Measurements from ENCODE around the gene SERPINI1.

The SERPINI1 gene

DNA sequence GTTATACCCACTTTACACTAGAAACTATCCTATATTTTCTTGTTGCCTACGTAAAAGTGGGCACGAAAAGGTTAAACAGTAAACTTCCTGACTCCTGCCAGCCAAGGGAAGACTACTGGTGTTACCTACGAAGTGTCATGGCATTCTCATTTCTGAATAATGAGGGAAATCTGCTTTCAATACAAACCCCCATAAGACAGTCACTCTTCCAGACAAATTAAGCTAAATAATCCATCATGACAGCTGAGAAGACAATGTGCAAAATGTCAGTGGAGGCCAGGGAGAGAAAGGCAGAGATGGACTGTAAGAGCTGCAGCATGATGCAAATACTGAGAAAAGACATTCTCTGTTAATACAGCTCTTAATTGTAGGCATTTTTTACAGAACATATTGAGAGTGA, 136.5 kb downstream of the SERPINI1 start:
- no peaks in the 10 kb centered on the region for H4K20me1 ChIP-seq
- no peak overlapping the region for H3K9ac ChIP-seq
- peaks cover 0 to 4% (median 0%) of the 10 kb centered on the region in 11 experiments; a peak in 1 of 22 replicates for H3K27me3 ChIP-seq
- no peak overlapping the region for H3K4me3 ChIP-seq
- H3K4me2 ChIP-seq = no peak overlapping the region
- peaks cover 0 to 29% (median 3%) of the 10 kb centered on the region in 10 experiments; a peak in 8 of 20 replicates for H3K4me1 ChIP-seq
- H3K9me3 ChIP-seq (replicated peaks in 1 of 11) = peaks cover 0 to 5% (median 0%) of the 10 kb centered on the region in 11 experiments; a peak in 1 of 22 replicates
- no peak for TF ChIP-seq Cebpa-rat (IDR thresholded peaks at IDR 0.05)
- no peak overlapping the region for H3K27ac ChIP-seq
- no peaks in the 10 kb centered on the region for H3K36me3 ChIP-seq

DNA sequence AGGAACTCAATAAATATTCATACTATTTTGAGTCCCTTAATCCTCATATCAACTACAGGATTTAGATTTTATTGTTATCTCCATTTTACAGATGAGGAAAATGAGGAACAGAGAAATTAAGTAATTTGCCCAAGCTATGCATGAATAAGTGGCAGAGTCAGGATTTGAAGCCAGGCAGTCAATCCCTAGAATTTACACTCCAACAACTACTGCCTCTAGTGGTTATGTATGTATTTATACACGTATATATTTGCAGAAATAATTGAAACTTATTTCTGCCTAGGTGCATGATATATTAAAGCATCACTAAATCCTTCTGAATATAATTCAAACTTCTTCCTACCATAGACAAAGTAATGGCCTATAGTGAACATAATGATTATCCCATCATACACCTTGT, 137.4 kb downstream of the SERPINI1 start:
- H4K20me1 ChIP-seq = no peaks in the 10 kb centered on the region
- no peak for TF ChIP-seq Cebpa-rat (IDR thresholded peaks at IDR 0.05)

DNA sequence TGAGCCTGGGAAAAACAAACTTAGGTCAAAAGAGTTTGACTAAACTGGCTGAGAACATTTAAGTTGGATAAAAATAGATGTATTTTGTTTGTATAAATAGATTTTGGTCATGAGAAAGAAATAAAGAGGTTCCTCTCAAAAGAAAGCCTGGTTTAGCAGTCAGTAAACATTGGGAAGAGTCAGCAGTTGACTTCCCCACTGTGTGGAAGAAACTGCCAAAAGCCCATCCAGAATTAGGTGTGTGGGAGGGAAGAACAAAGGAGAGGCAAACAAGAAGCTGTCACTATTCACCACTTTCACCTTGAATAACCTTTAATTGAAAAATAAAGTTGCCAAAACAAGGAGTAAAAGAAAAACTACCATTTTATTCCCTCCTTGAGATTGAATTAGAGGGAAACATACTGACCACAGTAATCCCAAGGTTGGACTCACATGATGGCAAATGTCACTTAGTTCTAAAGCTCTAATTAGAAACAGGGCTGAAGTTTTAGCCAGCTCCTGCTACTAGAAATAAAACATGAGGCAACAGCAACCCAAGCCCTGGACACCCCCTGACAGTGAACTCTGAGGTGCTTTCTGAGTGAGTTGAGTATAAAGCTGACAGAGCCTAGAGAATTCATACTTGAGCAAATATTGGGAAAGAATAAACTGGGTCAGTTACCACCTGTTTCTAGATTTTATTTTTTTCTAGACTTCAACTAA, 139.3 kb downstream of the SERPINI1 start:
- no peak for TF ChIP-seq Cebpa-rat (IDR thresholded peaks at IDR 0.05)
- Histone ChIP-seq H3K9me3 (replicated peaks in 1 of 11) (no peaks in the 10 kb centered on the region), H3K4me1 (peaks cover 0 to 33% (median 3%) of the 10 kb centered on the region in 10 experiments; a peak in 8 of 20 replicates), H3K9ac (no peak overlapping the region), H3K27ac (no peak overlapping the region), H4K20me1 (no peaks in the 10 kb centered on the region), H3K4me2 (peak overlapping the region in 2 of 11 experiments; percentile 58 to 61; a peak in 4 of 22 replicates), H3K36me3 (no peaks in the 10 kb centered on the region), H3K4me3 (no peak overlapping the region), H3K27me3 (peaks cover 0 to under 1% (median 0%) of the 10 kb centered on the region in 11 experiments; a peak in 1 of 22 replicates)

More for the DNA sequence above, 137.4 kb downstream of the SERPINI1 start:
- no peak overlapping the region for H3K4me3 ChIP-seq
- H3K4me1 ChIP-seq = peaks cover 0 to 33% (median 3%) of the 10 kb centered on the region in 10 experiments; a peak in 8 of 20 replicates
- peaks cover 0 to 5% (median 0%) of the 10 kb centered on the region in 11 experiments; a peak in 1 of 22 replicates for H3K9me3 ChIP-seq (replicated peaks in 1 of 11)
- no peaks in the 10 kb centered on the region for H3K36me3 ChIP-seq
- H3K9ac ChIP-seq = no peak overlapping the region
- H3K27me3 ChIP-seq = peaks cover 0 to 4% (median 0%) of the 10 kb centered on the region in 11 experiments; a peak in 1 of 22 replicates
- H3K4me2 ChIP-seq = no peak overlapping the region
- H3K27ac ChIP-seq = no peak overlapping the region

Data from BLaER1 treated with 17β-estradiol and CSF1 and Interleukin-3, amounts not matched to agents 10 nM and 100 nM (cell line).